Nephron progenitor cell (in vitro differentiated cells): ENCODE measurements around the gene LRP8.

Experiments
- DNase-seq: peaks from one replicate; pipeline ENCODE4 v3.0.0; 2021
- H3K27ac Mint-ChIP-seq: 2 replicates; pipeline ENCODE4 v1.8.0; 2021; ENCODE audit warnings: mild to moderate bottlenecking, moderate library complexity, mixed read lengths
- H3K27me3 Mint-ChIP-seq: 2 replicates; pipeline ENCODE4 v1.8.0; 2021; ENCODE audit warnings: mild to moderate bottlenecking, low read depth, mixed read lengths; ENCODE audit not compliant: poor library complexity
- H3K36me3 Mint-ChIP-seq: 2 replicates; pipeline ENCODE4 v1.8.0; 2021; ENCODE audit warnings: low read depth, mixed read lengths
- H3K4me1 Mint-ChIP-seq: 2 replicates; pipeline ENCODE4 v1.8.0; 2021; ENCODE audit warnings: mixed read lengths
- H3K4me3 Mint-ChIP-seq: 2 replicates; pipeline ENCODE4 v1.8.0; 2021; ENCODE audit warnings: mild to moderate bottlenecking, moderate library complexity, mixed read lengths
- H3K9me3 Mint-ChIP-seq: 2 replicates; pipeline ENCODE4 v1.8.0; 2021; ENCODE audit warnings: mild to moderate bottlenecking, moderate library complexity, mixed read lengths
- TF ChIP-seq, protein P1 (sequence below): fragments of 200-600 bp; sonication (generic); IDR thresholded peaks from 2 replicates; pipeline ENCODE4 v1.5.0; 2021; ENCODE audit warnings: antibody characterized with exemption

LRP8 gene

DNA sequence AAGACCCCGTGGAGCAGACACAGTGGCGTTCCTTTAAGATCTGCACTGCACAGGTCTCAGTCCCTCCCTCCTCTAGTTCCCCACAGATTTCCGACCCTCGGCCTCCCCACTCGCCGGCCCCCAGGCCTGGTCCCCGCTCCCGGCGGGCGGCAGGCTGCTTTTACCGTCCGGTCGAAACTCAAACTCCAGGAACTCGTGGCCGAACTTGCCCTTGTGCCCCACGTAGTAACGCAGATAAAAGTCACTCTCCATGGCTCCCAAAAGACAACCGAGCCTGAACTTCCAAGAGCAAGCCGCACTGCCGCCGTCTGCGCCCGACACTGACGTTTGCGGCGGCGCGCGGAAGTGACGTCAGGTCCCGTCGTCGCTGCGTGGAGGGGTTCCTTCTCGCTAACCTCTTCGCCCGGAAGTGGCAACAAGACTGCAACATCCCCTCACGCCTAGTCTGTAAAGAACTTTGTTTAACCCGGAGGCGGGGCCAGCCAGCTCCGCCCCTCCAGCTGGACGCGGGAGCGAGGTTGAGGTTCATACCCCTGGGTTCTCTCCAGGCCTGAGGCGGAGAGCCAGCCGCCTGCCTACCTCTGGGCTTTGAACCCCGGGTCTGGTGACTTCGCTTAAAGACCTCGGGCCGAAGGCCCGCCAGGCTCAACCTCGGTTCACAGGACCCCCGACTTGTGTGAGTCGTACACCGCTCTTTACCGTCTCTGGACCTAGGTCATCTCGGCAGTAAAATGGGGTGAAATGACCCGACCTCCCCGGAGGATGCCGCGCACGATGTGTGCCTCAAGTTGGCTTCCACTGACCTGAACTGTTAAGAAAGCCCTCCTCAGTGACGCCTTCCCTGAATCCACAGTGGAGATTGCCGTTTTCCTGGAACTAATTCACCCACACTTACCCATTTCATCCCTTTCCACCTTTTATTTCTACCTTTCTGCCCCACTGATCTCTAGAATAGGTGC is 89.4 kb downstream of the LRP8 start, which contains the start of gene MAGOH:
TSS of gene MAGOH (minus strand) at position 322 of the 959 bp plus-strand sequence. CDS start at position 252, 70 bp downstream.
- DNase-seq: peak; percentile 96
- no peaks in the 10 kb centered on the region for H3K27me3 Mint-ChIP-seq
- H3K27ac Mint-ChIP-seq: peak within 1 kb of the TSS; percentile 99
- peaks cover 20% of the 10 kb centered on the region for H3K36me3 Mint-ChIP-seq
- no peaks in the 10 kb centered on the region for H3K9me3 Mint-ChIP-seq
- H3K4me1 Mint-ChIP-seq: peaks cover 30% of the 10 kb centered on the region
- TF ChIP-seq, protein P1, sequence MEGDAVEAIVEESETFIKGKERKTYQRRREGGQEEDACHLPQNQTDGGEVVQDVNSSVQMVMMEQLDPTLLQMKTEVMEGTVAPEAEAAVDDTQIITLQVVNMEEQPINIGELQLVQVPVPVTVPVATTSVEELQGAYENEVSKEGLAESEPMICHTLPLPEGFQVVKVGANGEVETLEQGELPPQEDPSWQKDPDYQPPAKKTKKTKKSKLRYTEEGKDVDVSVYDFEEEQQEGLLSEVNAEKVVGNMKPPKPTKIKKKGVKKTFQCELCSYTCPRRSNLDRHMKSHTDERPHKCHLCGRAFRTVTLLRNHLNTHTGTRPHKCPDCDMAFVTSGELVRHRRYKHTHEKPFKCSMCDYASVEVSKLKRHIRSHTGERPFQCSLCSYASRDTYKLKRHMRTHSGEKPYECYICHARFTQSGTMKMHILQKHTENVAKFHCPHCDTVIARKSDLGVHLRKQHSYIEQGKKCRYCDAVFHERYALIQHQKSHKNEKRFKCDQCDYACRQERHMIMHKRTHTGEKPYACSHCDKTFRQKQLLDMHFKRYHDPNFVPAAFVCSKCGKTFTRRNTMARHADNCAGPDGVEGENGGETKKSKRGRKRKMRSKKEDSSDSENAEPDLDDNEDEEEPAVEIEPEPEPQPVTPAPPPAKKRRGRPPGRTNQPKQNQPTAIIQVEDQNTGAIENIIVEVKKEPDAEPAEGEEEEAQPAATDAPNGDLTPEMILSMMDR: no peak
- H3K4me3 Mint-ChIP-seq: peak within 1 kb of the TSS; percentile 94

GRCh38 chr1:53237638-53238037 is 90.2 kb downstream of the LRP8 start:
- Mint-ChIP-seq H3K4me1 (peaks cover 30% of the 10 kb centered on the region), H3K36me3 (peaks cover 27% of the 10 kb centered on the region), H3K9me3 (no peaks in the 10 kb centered on the region), H3K4me3 (peak overlapping the region; percentile 94), H3K27ac (peak overlapping the region; percentile 99), H3K27me3 (no peaks in the 10 kb centered on the region)
- no peak for DNase-seq
- TF ChIP-seq, protein P1: no peak

DNA sequence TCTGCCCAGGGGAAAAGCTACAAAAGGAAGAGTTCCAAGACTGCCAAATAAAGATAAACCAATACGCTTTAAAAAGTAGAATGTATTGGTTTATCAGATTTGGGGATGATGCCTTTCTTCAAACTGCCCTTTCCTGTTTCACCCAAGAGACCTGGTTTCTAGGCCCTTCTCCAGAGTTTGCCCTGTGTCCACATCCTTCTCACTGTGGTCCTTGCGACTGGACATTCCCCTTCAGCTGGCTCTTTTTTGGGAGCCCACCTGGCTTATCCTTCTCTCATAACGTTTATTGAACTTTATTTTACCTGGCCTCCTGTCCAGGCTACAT is 106.9 kb downstream of the LRP8 start:
- peak overlapping the region; percentile 83 for H3K27ac Mint-ChIP-seq
- peaks cover 9% of the 10 kb centered on the region for H3K36me3 Mint-ChIP-seq

GRCh38 chr1:53220171-53220961 is 107.5 kb downstream of the LRP8 start, which contains the start of gene CZIB:
CZIB (minus strand) TSS chr1:53220634; CDS start chr1:53220575, 59 bp downstream.
- Mint-ChIP-seq H3K36me3 (peaks cover 9% of the 10 kb centered on the region), H3K27me3 (no peaks in the 10 kb centered on the region), H3K9me3 (no peaks in the 10 kb centered on the region), H3K4me3 (peak within 1 kb of the TSS; percentile 88), H3K4me1 (peaks cover 29% of the 10 kb centered on the region), H3K27ac (peak within 1 kb of the TSS; percentile 83)
- TF ChIP-seq, protein P1: no peak
- peak; percentile 96 for DNase-seq

More for the DNA sequence above, 106.9 kb downstream of the LRP8 start:
- Mint-ChIP-seq H3K4me3 (peak overlapping the region; percentile 88), H3K9me3 (no peaks in the 10 kb centered on the region), H3K4me1 (peaks cover 29% of the 10 kb centered on the region), H3K27me3 (no peaks in the 10 kb centered on the region)
- no peak for DNase-seq
- TF ChIP-seq, protein P1: no peak

DNA sequence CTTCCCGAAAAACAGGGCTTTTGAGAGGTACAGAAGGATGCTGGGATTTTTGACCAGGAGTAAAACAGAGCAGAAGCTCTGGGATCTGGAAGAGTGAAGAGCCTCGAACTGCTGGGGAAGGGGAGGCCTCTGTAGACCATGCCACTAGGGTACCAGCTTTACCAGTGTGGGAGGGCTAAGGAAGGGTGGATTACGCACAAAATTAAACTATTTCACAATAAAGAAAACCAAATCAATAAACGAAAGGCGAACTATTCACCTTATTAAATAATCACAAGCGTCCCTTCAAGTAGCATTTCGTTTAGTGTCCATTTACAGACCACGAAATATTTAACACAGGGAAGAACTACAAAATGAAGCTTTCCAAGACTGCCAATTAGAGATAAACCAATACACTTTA is 108.2 kb downstream of the LRP8 start:
- Mint-ChIP-seq H3K27me3 (no peaks in the 10 kb centered on the region), H3K4me1 (peaks cover 32% of the 10 kb centered on the region), H3K4me3 (peak overlapping the region; percentile 88), H3K9me3 (no peaks in the 10 kb centered on the region), H3K27ac (peak overlapping the region; percentile 49), H3K36me3 (peaks cover 11% of the 10 kb centered on the region)
- DNase-seq: no peak
- TF ChIP-seq, protein P1: no peak
